ENCODE measurements around the gene TRPV4. TPM values are rescaled to one million over a fixed set of nuclear protein-coding genes. Genes with fewer than 3 reads are reported as not detected.

TRPV4 gene
- polyA plus RNA-seq, 1 of the 3 experiments (the other 2 are of a cell fraction), result 5.2 TPM

DNA sequence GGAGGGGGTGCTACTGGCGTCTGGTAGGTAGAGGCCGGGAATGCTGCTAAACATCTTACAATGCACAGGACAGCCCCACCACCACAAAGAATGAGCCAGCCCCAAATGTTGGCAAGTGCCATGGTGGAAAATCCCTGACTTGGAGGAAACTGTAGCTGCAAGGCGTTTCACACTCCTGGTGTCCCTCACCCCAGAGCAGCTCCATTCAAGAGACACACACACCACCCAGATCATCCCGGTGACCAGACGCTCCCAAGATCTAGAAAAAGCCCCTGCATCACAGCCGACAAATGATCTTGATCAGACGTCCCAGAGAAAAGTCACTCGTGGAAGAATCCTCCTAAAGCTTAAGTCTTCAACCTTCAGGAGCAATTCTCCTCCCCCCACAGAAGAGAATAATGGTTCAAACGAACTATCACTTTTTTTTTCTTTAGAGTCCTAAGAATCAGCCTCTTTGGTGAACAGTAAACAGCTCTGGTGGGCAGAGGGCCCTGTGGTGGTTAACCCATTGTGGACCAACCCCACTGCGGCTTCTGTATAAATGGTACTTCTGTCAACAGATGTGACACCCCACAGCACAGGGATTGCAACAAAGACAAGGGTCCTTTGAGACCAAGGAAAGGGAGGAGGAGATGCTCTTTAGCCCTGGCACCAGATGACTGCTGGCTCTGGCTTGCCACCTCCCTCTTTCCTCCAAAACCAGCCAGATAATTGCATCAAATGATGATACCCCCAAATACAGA, 44.5 kb upstream of the TRPV4 start:
- H3K79me2 ChIP-seq (ENCODE audit: insufficient read depth), result peaks cover 59% of the 10 kb centered on the region
- H3K9ac ChIP-seq, result no peak overlapping the region
- ChIA-PET POLR2A (interaction anchor here (0.8 kb wide), 1 partner anchor 280 kb away, joined by 3 read pairs; no protein-coding TSS in a partner anchor), CTCF (interaction anchor here (0.7 to 3.9 kb wide), 9 partner anchors 19 to 449 kb away, joined by 3 to 26 read pairs (median 3); no protein-coding TSS in a partner anchor)
- H3K4me3 ChIP-seq (ENCODE audit: low read depth in 2 of 2, low read length in 1 of 2), result no peak overlapping the region
- no peaks in the 10 kb centered on the region for H3K36me3 ChIP-seq (replicated peaks in 1 of 2; ENCODE audit: control insufficient read depth in 1 of 2, insufficient read depth in 2 of 2, low read length in 1 of 2)
- H3F3A ChIP-seq (replicated peaks; ENCODE audit: insufficient read depth), result no peaks in the 10 kb centered on the region
- peaks cover 0 to 19% of the 10 kb centered on the region in 2 experiments; a peak in 1 of 4 replicates for H3K4me1 ChIP-seq (ENCODE audit: control insufficient read depth in 1 of 2, insufficient read depth in 2 of 2, low read depth in 1 of 2, low read length in 1 of 2)
- no peak for DNase-seq
- H3K9me3 ChIP-seq, result no peaks in the 10 kb centered on the region
- H3K9me2 ChIP-seq, result no peaks in the 10 kb centered on the region
- H3K4me2 ChIP-seq, result no peak overlapping the region
- H4K20me1 ChIP-seq (ENCODE audit: insufficient read depth), result no peaks in the 10 kb centered on the region; the same call in 1 of the 2 replicates
- WGBS (ENCODE audit: low lambda C conversion rate), result 82% methylated on average over 10 of the region's 10 CpGs
- H3K27me3 ChIP-seq (ENCODE audit: insufficient read depth), result no peaks in the 10 kb centered on the region
- H2AFZ ChIP-seq (ENCODE audit: low read depth), result no peak overlapping the region
- H3K27ac ChIP-seq (ENCODE audit: low read depth in 2 of 2, low read length in 1 of 2), result no peak overlapping the region
- no peak for TF ChIP-seq GATA2 (CRISPR knock-in tag; IDR thresholded peaks at IDR 0.05)
- no peak for TF ChIP-seq MEF2A (IDR thresholded peaks at IDR 0.05; ENCODE audit: borderline replicate concordance, low read depth)
- no peak for TF ChIP-seq TAF1 (IDR thresholded peaks at IDR 0.05; ENCODE audit: borderline replicate concordance, low read depth, low read length)
- TF ChIP-seq TCF12 (IDR thresholded peaks at IDR 0.05), result no peak
- no peak for TF ChIP-seq TEAD4 (IDR thresholded peaks at IDR 0.05; ENCODE audit: borderline replicate concordance, insufficient read depth)
- TF ChIP-seq, protein P1, sequence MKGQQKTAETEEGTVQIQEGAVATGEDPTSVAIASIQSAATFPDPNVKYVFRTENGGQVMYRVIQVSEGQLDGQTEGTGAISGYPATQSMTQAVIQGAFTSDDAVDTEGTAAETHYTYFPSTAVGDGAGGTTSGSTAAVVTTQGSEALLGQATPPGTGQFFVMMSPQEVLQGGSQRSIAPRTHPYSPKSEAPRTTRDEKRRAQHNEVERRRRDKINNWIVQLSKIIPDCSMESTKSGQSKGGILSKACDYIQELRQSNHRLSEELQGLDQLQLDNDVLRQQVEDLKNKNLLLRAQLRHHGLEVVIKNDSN (IDR thresholded peaks at IDR 0.05; ENCODE audit: borderline replicate concordance, low read depth), result no peak
- TF ChIP-seq, protein P2, sequence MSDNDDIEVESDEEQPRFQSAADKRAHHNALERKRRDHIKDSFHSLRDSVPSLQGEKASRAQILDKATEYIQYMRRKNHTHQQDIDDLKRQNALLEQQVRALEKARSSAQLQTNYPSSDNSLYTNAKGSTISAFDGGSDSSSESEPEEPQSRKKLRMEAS (IDR thresholded peaks at IDR 0.05; ENCODE audit: low read depth), result no peak
- TF ChIP-seq, protein P3, sequence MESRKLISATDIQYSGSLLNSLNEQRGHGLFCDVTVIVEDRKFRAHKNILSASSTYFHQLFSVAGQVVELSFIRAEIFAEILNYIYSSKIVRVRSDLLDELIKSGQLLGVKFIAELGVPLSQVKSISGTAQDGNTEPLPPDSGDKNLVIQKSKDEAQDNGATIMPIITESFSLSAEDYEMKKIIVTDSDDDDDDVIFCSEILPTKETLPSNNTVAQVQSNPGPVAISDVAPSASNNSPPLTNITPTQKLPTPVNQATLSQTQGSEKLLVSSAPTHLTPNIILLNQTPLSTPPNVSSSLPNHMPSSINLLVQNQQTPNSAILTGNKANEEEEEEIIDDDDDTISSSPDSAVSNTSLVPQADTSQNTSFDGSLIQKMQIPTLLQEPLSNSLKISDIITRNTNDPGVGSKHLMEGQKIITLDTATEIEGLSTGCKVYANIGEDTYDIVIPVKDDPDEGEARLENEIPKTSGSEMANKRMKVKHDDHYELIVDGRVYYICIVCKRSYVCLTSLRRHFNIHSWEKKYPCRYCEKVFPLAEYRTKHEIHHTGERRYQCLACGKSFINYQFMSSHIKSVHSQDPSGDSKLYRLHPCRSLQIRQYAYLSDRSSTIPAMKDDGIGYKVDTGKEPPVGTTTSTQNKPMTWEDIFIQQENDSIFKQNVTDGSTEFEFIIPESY (IDR thresholded peaks at IDR 0.05; ENCODE audit: borderline replicate concordance, low read depth), result no peak
- no peak for TF ChIP-seq FOXM1 (IDR thresholded peaks at IDR 0.05; ENCODE audit: low read depth)
- no peak for TF ChIP-seq RFX5 (IDR thresholded peaks at IDR 0.05; ENCODE audit: low read length)
- TF ChIP-seq, protein P4, sequence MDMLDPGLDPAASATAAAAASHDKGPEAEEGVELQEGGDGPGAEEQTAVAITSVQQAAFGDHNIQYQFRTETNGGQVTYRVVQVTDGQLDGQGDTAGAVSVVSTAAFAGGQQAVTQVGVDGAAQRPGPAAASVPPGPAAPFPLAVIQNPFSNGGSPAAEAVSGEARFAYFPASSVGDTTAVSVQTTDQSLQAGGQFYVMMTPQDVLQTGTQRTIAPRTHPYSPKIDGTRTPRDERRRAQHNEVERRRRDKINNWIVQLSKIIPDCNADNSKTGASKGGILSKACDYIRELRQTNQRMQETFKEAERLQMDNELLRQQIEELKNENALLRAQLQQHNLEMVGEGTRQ (IDR thresholded peaks at IDR 0.05; ENCODE audit: borderline replicate concordance, low read depth, low read length), result no peak
- TF ChIP-seq SIN3A (IDR thresholded peaks at IDR 0.05; ENCODE audit: borderline replicate concordance, low read depth, low read length), result no peak
- no peak for TF ChIP-seq EZH2phosphoT487 (IDR thresholded peaks at IDR 0.05; ENCODE audit: borderline replicate concordance, low read depth)
